SU-DHL-6 (cell line): ENCODE measurements around the gene GRK3.

Experiments
- CTCF ChIP-seq: fragments of 200-600 bp; sonication (generic); IDR thresholded peaks from one replicate; pipeline ENCODE4 v1.5.1; 2017; ENCODE audit warnings: antibody characterized with exemption, mild to moderate bottlenecking, low read length, moderate library complexity; ENCODE audit not compliant: insufficient read depth, poor library complexity, severe bottlenecking
- EZH2phosphoT487 ChIP-seq: fragments of 200-600 bp; sonication (generic), shearing (Covaris generic); conservative IDR thresholded peaks from 2 replicates; pipeline ENCODE4 v1.6.1; 2018; ENCODE audit warnings: mild to moderate bottlenecking, antibody characterized with exemption, low read length, moderate library complexity, mixed read lengths

GRCh38 chr22:25566186-25566897 lies 1.9 kb downstream of the GRK3 start:
- TF ChIP-seq CTCF (no peak), EZH2phosphoT487 (no peak)
